Cardiac muscle cell (in vitro differentiated cells and primary cell): ENCODE measurements around the gene FAM117B. TPM values are rescaled to one million over a fixed set of nuclear protein-coding genes. Genes with fewer than 3 reads are reported as not detected.

Source experiments
- DNase-seq, 2 donors: peaks; one replicate each; pipeline versions ENCODE4 v3.0.0 to v3.0.0-alpha.2; 2010 to 2017; ENCODE audit warnings: low read depth in 1 of 2, low spot score in 1 of 2
- H3K27ac ChIP-seq: fragments of 200-600 bp; sonication (generic); 2 replicates; pipeline ENCODE4 v1.5.1; 2016
- H3K27me3 ChIP-seq: fragments of 200-600 bp; sonication (generic); 2 replicates; pipeline ENCODE4 v1.6.0; 2016; ENCODE audit warnings: control low read depth
- H3K36me3 ChIP-seq: fragments of 200-600 bp; sonication (generic); 2 replicates; pipeline ENCODE4 v1.5.1; 2016; ENCODE audit warnings: control low read depth
- H3K4me1 ChIP-seq: fragments of 200-600 bp; sonication (generic); 2 replicates; pipeline ENCODE4 v1.8.1; 2017; ENCODE audit warnings: low read depth, mild to moderate bottlenecking, mixed run types
- H3K4me3 ChIP-seq: fragments of 200-600 bp; sonication (generic); 2 replicates; pipeline ENCODE4 v1.5.1; 2016; ENCODE audit warnings: mild to moderate bottlenecking
- H3K9me3 ChIP-seq: fragments of 200-600 bp; sonication (generic); 2 replicates; pipeline ENCODE4 v1.5.1; 2017; ENCODE audit warnings: low read depth, mild to moderate bottlenecking, control low read depth
- CTCF ChIP-seq: IDR thresholded peaks from 2 replicates; pipeline ENCODE4 v1.5.1; 2012; ENCODE audit warnings: low read depth, mild to moderate bottlenecking, low read length
- polyA plus RNA-seq: library from polyadenylated mRNA; unstranded; fragments of >200 nt; fragmentation: Nextera tagmentation; extraction: Ambion mirVana; gene quantifications from 2 replicates; pipeline ENCODE4 v1.2.1, GENCODE V29; 2016
- total RNA-seq: library from RNA; depleted of rRNA; stranded (reverse); fragments of >200 nt; gene quantifications from 2 replicates; pipeline ENCODE4 v1.2.3, GENCODE V29; 2016

The FAM117B gene
- total and polyA plus RNA-seq, 2 experiments from 2014 or later, result 8.5 to 11.4 TPM

DNA sequence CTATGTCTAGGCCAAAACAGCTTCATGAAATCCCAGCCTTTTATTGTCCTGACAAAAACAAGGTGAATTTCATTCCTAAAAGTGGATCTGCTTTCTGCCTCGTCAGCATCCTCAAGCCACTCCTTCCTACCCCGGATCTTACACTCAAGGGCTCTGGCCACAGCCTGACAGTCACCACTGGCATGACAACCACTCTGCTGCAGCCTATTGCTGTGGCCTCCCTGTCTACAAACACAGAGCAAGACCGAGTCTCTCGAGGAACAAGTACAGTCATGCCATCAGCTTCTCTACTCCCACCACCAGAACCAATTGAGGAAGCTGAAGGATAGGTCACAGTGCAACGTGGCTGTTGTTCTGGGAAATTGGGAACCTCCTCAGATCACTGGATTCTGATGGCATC is 130.7 kb downstream of the FAM117B start:
- Histone ChIP-seq H3K36me3 (peaks cover 4% of the 10 kb centered on the region), H3K27ac (no peak overlapping the region), H3K4me3 (no peak overlapping the region), H3K27me3 (no peaks in the 10 kb centered on the region), H3K9me3 (no peaks in the 10 kb centered on the region), H3K4me1 (no peaks in the 10 kb centered on the region)
- peak in 1 of 2 donors; percentile 22 for DNase-seq
- TF ChIP-seq CTCF, result no peak

GRCh38 chr2:202768273-202768672 is 133.5 kb downstream of the FAM117B start:
- H3K4me3 ChIP-seq, result no peak overlapping the region
- H3K27me3 ChIP-seq, result no peaks in the 10 kb centered on the region
- H3K4me1 ChIP-seq, result no peaks in the 10 kb centered on the region
- no peaks in the 10 kb centered on the region for H3K9me3 ChIP-seq
- H3K36me3 ChIP-seq, result no peaks in the 10 kb centered on the region
- no peak for DNase-seq
- no peak overlapping the region for H3K27ac ChIP-seq
- no peak for TF ChIP-seq CTCF

DNA sequence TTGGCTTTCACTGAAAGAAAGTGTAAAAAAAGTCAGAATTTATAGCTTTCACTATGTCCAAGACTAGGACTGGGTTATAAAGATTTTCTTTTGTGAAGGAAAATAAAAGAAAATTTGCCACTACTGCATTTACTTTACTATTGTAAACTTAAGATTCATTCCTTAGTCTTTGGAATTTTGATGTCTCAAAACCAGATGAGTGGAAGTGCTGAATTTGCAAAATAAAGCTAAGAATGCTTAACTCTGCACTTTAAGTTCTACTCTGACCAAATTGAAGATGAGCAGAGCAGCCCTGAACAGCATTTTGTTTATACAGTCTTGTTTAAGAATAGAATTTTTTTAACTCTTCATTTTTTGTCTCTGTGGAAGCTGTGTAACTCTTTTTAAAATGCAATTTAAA is 134.4 kb downstream of the FAM117B start:
- H3K36me3 ChIP-seq, result peaks cover 5% of the 10 kb centered on the region
- H3K4me1 ChIP-seq, result no peaks in the 10 kb centered on the region
- H3K4me3 ChIP-seq, result no peak overlapping the region
- no peaks in the 10 kb centered on the region for H3K27me3 ChIP-seq
- DNase-seq, result no peak
- no peak for TF ChIP-seq CTCF
- no peak overlapping the region for H3K27ac ChIP-seq
- no peaks in the 10 kb centered on the region for H3K9me3 ChIP-seq

DNA sequence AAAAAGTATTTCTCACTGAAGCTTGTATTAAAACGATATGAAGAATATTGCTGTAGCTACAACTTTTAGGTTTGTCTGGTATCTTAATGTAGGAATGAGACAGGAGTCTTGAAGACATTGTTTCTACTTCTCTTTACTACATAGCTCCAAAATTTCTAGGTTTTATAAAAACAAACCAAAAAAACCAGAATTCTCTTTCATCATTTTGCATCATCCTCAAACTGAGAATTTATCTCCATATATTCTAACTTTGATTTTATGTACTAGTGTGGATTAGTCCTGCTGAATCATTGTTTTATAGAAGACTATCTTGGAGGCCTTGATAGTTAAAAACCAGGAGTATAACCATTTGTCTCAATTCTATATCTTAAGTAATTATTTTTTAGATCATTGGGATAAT is 136.6 kb downstream of the FAM117B start:
- no peaks in the 10 kb centered on the region for H3K4me1 ChIP-seq
- DNase-seq, result no peak

GRCh38 chr2:202771741-202772460 is 137.1 kb downstream of the FAM117B start:
- Histone ChIP-seq H3K4me1 (no peaks in the 10 kb centered on the region), H3K9me3 (no peaks in the 10 kb centered on the region), H3K4me3 (no peak overlapping the region), H3K27me3 (no peaks in the 10 kb centered on the region), H3K36me3 (peaks cover 11% of the 10 kb centered on the region), H3K27ac (no peak overlapping the region)
- DNase-seq, result peak in 1 of 2 donors; percentile 70
- no peak for TF ChIP-seq CTCF

More for the DNA sequence above, 136.6 kb downstream of the FAM117B start:
- Histone ChIP-seq H3K27ac (no peak overlapping the region), H3K4me3 (no peak overlapping the region), H3K9me3 (no peaks in the 10 kb centered on the region), H3K36me3 (peaks cover 11% of the 10 kb centered on the region), H3K27me3 (no peaks in the 10 kb centered on the region)
- no peak for TF ChIP-seq CTCF
